GM23338 (cell line): ENCODE results near the gene HAUS8.

Experiments used
- CREB1 ChIP-seq: fragments of 250-450 bp; sonication (Bioruptor Pico); IDR thresholded peaks from 2 replicates; pipeline ENCODE4 v1.5.0; 2020; ENCODE audit warnings: low read depth, mild to moderate bottlenecking, moderate library complexity
- EZH2 ChIP-seq: fragments of 200-600 bp; sonication (generic); IDR thresholded peaks from one replicate; pipeline ENCODE4 v1.8.0; 2017; ENCODE audit warnings: antibody characterized with exemption, mild to moderate bottlenecking, low read depth; ENCODE audit not compliant: unreplicated experiment
- EZH2phosphoT487 ChIP-seq: fragments of 200-600 bp; sonication (generic); IDR thresholded peaks from one replicate; pipeline ENCODE4 v1.8.1; 2018; ENCODE audit warnings: antibody characterized with exemption; ENCODE audit not compliant: unreplicated experiment
- JUNB ChIP-seq: IDR thresholded peaks from one replicate; pipeline ENCODE4 v1.6.1; 2016; ENCODE audit warnings: antibody characterized with exemption; ENCODE audit not compliant: unreplicated experiment
- NANOG ChIP-seq: IDR thresholded peaks from 2 replicates; pipeline ENCODE4 v1.6.1; 2016; ENCODE audit warnings: antibody characterized with exemption, borderline replicate concordance
- POLR2AphosphoS5 ChIP-seq: IDR thresholded peaks from 2 replicates; pipeline ENCODE4 v1.6.1; 2016; ENCODE audit warnings: antibody characterized with exemption, low read depth
- ZNF114 ChIP-seq: fragments of 250-450 bp; sonication (Bioruptor Pico); IDR thresholded peaks from 2 replicates; pipeline ENCODE4 v1.5.0; 2020; ENCODE audit warnings: mild to moderate bottlenecking, moderate library complexity
- ZNF331 ChIP-seq: fragments of 250-450 bp; sonication (Bioruptor Pico); IDR thresholded peaks from 2 replicates; pipeline ENCODE4 v1.5.0; 2020; ENCODE audit warnings: low read depth, mild to moderate bottlenecking, moderate library complexity
- TF ChIP-seq, protein P1 (sequence below), 2 experiments: fragments of 200-600 bp in 1 of 2; sonication (generic) in 1 of 2; conservative IDR thresholded peaks; 2 replicates each; pipeline versions ENCODE4 v1.5.1 to v1.6.1; 2016 to 2017; ENCODE audit warnings: antibody characterized with exemption in 2 of 2, low read depth in 2 of 2, mild to moderate bottlenecking in 2 of 2, moderate library complexity in 1 of 2
- TF ChIP-seq, protein P2 (sequence below): IDR thresholded peaks from one replicate; pipeline ENCODE4 v1.6.1; 2018; ENCODE audit warnings: antibody characterized with exemption; ENCODE audit not compliant: unreplicated experiment
- TF ChIP-seq, protein P3 (sequence below): IDR thresholded peaks from 2 replicates; pipeline ENCODE4 v1.6.1; 2016; ENCODE audit warnings: antibody characterized with exemption
- TF ChIP-seq, protein P4 (sequence below): fragments of 250-450 bp; sonication (Bioruptor Pico); IDR thresholded peaks from 2 replicates; pipeline ENCODE4 v1.5.0; 2020; ENCODE audit warnings: mild to moderate bottlenecking, moderate library complexity

DNA sequence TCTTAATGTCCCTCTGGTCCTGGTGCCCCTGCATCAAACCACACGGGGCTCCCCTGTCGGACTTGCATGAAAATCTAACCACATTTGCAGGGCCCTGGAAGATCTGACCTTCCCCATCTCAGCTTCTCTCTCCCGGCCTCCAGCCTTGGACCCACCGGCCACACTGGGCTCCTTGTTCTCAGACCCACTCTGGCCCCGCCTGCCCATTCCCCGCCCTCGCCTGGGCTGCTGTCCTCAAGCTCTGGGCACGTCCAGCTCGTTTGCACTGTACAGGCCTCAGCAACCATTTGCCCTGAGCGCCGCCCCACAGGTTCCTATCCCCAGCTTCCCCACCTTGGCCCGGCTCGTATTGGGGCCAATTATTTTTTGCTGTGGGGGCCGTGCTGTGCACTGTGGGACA, 10.9 kb upstream of the HAUS8 start:
- TF ChIP-seq EZH2: no peak
- TF ChIP-seq, protein P1, sequence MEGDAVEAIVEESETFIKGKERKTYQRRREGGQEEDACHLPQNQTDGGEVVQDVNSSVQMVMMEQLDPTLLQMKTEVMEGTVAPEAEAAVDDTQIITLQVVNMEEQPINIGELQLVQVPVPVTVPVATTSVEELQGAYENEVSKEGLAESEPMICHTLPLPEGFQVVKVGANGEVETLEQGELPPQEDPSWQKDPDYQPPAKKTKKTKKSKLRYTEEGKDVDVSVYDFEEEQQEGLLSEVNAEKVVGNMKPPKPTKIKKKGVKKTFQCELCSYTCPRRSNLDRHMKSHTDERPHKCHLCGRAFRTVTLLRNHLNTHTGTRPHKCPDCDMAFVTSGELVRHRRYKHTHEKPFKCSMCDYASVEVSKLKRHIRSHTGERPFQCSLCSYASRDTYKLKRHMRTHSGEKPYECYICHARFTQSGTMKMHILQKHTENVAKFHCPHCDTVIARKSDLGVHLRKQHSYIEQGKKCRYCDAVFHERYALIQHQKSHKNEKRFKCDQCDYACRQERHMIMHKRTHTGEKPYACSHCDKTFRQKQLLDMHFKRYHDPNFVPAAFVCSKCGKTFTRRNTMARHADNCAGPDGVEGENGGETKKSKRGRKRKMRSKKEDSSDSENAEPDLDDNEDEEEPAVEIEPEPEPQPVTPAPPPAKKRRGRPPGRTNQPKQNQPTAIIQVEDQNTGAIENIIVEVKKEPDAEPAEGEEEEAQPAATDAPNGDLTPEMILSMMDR (conservative IDR thresholded peaks at IDR 0.05; ENCODE audit: low read depth in 2 of 2): no peak
- TF ChIP-seq CREB1 (CRISPR knock-in tag): no peak
- TF ChIP-seq, protein P2, sequence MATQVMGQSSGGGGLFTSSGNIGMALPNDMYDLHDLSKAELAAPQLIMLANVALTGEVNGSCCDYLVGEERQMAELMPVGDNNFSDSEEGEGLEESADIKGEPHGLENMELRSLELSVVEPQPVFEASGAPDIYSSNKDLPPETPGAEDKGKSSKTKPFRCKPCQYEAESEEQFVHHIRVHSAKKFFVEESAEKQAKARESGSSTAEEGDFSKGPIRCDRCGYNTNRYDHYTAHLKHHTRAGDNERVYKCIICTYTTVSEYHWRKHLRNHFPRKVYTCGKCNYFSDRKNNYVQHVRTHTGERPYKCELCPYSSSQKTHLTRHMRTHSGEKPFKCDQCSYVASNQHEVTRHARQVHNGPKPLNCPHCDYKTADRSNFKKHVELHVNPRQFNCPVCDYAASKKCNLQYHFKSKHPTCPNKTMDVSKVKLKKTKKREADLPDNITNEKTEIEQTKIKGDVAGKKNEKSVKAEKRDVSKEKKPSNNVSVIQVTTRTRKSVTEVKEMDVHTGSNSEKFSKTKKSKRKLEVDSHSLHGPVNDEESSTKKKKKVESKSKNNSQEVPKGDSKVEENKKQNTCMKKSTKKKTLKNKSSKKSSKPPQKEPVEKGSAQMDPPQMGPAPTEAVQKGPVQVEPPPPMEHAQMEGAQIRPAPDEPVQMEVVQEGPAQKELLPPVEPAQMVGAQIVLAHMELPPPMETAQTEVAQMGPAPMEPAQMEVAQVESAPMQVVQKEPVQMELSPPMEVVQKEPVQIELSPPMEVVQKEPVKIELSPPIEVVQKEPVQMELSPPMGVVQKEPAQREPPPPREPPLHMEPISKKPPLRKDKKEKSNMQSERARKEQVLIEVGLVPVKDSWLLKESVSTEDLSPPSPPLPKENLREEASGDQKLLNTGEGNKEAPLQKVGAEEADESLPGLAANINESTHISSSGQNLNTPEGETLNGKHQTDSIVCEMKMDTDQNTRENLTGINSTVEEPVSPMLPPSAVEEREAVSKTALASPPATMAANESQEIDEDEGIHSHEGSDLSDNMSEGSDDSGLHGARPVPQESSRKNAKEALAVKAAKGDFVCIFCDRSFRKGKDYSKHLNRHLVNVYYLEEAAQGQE: no peak
- TF ChIP-seq EZH2phosphoT487: no peak
- TF ChIP-seq, protein P3, sequence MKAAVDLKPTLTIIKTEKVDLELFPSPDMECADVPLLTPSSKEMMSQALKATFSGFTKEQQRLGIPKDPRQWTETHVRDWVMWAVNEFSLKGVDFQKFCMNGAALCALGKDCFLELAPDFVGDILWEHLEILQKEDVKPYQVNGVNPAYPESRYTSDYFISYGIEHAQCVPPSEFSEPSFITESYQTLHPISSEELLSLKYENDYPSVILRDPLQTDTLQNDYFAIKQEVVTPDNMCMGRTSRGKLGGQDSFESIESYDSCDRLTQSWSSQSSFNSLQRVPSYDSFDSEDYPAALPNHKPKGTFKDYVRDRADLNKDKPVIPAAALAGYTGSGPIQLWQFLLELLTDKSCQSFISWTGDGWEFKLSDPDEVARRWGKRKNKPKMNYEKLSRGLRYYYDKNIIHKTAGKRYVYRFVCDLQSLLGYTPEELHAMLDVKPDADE: no peak
- TF ChIP-seq POLR2AphosphoS5: no peak
- TF ChIP-seq, protein P4, sequence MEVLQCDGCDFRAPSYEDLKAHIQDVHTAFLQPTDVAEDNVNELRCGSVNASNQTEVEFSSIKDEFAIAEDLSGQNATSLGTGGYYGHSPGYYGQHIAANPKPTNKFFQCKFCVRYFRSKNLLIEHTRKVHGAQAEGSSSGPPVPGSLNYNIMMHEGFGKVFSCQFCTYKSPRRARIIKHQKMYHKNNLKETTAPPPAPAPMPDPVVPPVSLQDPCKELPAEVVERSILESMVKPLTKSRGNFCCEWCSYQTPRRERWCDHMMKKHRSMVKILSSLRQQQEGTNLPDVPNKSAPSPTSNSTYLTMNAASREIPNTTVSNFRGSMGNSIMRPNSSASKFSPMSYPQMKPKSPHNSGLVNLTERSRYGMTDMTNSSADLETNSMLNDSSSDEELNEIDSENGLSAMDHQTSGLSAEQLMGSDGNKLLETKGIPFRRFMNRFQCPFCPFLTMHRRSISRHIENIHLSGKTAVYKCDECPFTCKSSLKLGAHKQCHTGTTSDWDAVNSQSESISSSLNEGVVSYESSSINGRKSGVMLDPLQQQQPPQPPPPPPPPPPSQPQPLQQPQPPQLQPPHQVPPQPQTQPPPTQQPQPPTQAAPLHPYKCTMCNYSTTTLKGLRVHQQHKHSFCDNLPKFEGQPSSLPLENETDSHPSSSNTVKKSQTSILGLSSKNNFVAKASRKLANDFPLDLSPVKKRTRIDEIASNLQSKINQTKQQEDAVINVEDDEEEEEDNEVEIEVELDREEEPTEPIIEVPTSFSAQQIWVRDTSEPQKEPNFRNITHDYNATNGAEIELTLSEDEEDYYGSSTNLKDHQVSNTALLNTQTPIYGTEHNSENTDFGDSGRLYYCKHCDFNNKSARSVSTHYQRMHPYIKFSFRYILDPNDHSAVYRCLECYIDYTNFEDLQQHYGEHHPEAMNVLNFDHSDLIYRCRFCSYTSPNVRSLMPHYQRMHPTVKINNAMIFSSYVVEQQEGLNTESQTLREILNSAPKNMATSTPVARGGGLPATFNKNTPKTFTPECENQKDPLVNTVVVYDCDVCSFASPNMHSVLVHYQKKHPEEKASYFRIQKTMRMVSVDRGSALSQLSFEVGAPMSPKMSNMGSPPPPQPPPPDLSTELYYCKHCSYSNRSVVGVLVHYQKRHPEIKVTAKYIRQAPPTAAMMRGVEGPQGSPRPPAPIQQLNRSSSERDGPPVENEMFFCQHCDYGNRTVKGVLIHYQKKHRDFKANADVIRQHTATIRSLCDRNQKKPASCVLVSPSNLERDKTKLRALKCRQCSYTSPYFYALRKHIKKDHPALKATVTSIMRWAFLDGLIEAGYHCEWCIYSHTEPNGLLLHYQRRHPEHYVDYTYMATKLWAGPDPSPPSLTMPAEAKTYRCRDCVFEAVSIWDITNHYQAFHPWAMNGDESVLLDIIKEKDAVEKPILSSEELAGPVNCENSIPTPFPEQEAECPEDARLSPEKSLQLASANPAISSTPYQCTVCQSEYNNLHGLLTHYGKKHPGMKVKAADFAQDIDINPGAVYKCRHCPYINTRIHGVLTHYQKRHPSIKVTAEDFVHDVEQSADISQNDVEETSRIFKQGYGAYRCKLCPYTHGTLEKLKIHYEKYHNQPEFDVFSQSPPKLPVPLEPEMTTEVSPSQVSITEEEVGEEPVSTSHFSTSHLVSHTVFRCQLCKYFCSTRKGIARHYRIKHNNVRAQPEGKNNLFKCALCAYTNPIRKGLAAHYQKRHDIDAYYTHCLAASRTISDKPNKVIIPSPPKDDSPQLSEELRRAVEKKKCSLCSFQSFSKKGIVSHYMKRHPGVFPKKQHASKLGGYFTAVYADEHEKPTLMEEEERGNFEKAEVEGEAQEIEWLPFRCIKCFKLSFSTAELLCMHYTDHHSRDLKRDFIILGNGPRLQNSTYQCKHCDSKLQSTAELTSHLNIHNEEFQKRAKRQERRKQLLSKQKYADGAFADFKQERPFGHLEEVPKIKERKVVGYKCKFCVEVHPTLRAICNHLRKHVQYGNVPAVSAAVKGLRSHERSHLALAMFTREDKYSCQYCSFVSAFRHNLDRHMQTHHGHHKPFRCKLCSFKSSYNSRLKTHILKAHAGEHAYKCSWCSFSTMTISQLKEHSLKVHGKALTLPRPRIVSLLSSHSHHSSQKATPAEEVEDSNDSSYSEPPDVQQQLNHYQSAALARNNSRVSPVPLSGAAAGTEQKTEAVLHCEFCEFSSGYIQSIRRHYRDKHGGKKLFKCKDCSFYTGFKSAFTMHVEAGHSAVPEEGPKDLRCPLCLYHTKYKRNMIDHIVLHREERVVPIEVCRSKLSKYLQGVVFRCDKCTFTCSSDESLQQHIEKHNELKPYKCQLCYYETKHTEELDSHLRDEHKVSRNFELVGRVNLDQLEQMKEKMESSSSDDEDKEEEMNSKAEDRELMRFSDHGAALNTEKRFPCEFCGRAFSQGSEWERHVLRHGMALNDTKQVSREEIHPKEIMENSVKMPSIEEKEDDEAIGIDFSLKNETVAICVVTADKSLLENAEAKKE (CRISPR knock-in tag): no peak
- no peak for TF ChIP-seq ZNF331 (CRISPR knock-in tag)
- no peak for TF ChIP-seq JUNB
- no peak for TF ChIP-seq NANOG
- no peak for TF ChIP-seq ZNF114
